Measurements from ENCODE around the gene RIMBP2.

DNA sequence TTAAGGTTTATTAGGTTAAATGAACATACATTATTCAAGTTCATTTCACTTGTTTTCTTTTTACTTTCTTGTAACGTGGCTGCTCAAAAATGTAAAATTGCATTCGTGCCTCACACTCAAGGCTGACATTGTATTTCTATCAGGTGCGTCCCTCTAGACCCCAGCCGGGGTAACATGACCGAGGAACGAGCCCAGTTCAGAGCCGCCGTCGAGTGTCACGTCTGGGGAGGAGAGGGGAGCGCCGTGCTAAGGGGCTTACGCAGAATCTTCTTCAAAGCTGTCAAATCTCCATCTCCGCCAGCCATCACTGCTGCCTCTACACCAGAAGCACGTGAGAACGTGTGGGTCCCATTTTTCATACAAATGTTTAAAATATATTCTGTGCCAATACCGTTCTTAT lies 170.6 kb downstream of the RIMBP2 start:
- TF ChIP-seq, protein P1, sequence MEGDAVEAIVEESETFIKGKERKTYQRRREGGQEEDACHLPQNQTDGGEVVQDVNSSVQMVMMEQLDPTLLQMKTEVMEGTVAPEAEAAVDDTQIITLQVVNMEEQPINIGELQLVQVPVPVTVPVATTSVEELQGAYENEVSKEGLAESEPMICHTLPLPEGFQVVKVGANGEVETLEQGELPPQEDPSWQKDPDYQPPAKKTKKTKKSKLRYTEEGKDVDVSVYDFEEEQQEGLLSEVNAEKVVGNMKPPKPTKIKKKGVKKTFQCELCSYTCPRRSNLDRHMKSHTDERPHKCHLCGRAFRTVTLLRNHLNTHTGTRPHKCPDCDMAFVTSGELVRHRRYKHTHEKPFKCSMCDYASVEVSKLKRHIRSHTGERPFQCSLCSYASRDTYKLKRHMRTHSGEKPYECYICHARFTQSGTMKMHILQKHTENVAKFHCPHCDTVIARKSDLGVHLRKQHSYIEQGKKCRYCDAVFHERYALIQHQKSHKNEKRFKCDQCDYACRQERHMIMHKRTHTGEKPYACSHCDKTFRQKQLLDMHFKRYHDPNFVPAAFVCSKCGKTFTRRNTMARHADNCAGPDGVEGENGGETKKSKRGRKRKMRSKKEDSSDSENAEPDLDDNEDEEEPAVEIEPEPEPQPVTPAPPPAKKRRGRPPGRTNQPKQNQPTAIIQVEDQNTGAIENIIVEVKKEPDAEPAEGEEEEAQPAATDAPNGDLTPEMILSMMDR (IDR thresholded peaks at IDR 0.05; ENCODE audit: low read depth, low read length) = no peak
- TF ChIP-seq EZH2phosphoT487 (IDR thresholded peaks at IDR 0.05; ENCODE audit: low read depth) = no peak

All from OCI-LY3 (cell line).